ENCODE results near the gene OR5AU1.

The OR5AU1 gene

DNA sequence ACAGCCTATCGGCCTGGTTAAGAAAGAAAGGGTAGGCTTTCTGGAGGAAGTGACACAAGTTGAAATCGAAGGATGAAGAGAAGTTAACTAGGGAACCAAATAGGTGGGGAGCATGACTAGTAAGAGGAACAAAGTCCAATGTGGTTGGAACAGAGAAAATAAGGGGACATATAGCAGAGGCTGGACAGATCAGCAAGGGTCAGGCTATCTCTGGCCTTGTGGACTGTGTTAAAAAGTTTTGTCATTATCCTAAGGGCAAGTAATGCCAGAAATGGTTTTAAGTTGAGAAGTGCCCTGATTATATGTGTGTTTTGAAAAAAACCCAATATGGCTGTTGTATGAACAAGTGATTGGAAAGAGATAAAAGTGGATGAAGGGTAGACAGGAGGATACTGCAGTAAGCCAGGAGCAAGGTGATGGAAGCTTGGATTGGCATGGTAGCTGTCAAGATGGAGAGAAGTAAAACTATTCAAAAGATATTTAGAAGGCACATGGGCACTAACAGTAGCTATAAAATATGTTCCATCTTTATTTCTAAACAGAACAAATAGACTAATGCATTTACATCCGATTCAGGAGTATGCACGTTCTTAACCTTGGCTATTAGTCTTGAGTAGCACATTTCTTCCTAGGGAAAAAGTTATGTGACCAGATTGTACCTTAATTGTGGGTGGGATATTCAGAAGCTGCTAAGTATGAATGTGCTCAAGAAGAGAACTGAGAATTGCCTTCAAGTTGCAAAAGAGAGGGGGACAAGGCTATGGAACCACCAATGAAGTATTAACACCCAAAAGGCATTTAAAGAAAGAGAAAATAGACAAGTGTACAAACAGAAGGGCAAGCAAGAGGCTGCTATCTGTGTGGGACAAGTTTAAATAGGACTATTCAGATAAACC is 46.8 kb upstream of the OR5AU1 start:
- no peak overlapping the region for H3K27ac ChIP-seq (ENCODE audit: poor library complexity, severe bottlenecking)
- no peak overlapping the region for H3K4me3 ChIP-seq (ENCODE audit: severe bottlenecking)
- no peaks in the 10 kb centered on the region for H3K4me1 ChIP-seq (ENCODE audit: insufficient read depth, poor library complexity, severe bottlenecking)
- no peak for DNase-seq (ENCODE audit: low spot score)
- no peaks in the 10 kb centered on the region for H3K9me3 ChIP-seq (ENCODE audit: severe bottlenecking)
- no peaks in the 10 kb centered on the region for H3K27me3 ChIP-seq (ENCODE audit: insufficient read depth, poor library complexity, severe bottlenecking)
- H3K36me3 ChIP-seq (ENCODE audit: low read depth) = peaks cover 28% of the 10 kb centered on the region
- ATAC-seq (ENCODE audit: low read depth) = no peak
- TF ChIP-seq, protein P1, sequence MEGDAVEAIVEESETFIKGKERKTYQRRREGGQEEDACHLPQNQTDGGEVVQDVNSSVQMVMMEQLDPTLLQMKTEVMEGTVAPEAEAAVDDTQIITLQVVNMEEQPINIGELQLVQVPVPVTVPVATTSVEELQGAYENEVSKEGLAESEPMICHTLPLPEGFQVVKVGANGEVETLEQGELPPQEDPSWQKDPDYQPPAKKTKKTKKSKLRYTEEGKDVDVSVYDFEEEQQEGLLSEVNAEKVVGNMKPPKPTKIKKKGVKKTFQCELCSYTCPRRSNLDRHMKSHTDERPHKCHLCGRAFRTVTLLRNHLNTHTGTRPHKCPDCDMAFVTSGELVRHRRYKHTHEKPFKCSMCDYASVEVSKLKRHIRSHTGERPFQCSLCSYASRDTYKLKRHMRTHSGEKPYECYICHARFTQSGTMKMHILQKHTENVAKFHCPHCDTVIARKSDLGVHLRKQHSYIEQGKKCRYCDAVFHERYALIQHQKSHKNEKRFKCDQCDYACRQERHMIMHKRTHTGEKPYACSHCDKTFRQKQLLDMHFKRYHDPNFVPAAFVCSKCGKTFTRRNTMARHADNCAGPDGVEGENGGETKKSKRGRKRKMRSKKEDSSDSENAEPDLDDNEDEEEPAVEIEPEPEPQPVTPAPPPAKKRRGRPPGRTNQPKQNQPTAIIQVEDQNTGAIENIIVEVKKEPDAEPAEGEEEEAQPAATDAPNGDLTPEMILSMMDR (IDR thresholded peaks at IDR 0.05; ENCODE audit: poor library complexity, severe bottlenecking) = no peak

DNA sequence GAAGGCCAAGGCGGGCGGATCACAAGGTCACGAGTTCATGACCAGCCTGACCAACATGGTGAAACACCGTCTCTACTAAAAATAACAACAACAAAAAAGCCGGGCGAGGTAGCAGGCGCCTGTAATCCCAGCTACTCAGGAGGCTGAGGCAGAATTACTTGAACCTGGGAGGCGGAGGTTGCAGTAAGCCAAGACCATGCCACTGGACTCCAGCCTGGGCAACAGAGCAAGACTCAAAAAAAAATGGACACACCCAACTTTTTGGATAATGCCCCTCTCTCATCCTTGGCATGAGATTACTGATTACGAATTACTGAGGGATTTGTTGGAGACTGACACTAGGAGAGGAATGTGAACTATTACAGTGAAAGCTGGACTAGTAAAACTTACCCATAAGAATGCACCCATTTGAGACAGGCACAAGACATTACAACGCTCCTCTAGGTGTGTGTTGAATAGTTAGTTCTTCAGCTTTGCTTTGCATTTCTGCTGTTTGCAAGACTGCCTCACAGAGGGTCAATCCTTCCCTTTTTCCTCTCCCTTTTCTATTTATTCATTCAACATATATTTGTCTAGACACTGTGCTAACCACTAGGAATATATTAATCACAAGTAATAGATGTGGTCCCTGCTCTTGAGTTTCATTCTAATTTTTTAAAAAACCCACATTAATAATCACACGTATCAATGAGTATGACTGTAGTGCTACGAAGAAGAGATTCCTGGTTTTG is 46.0 kb upstream of the OR5AU1 start:
- DNase-seq (ENCODE audit: low spot score) = no peak
- ATAC-seq (ENCODE audit: low read depth) = peak; percentile 5; the same call in 1 of the 3 replicates
- H3K27ac ChIP-seq (ENCODE audit: poor library complexity, severe bottlenecking) = no peak overlapping the region
- no peak overlapping the region for H3K4me3 ChIP-seq (ENCODE audit: severe bottlenecking)
- no peaks in the 10 kb centered on the region for H3K9me3 ChIP-seq (ENCODE audit: severe bottlenecking)
- TF ChIP-seq, protein P1 (IDR thresholded peaks at IDR 0.05; ENCODE audit: poor library complexity, severe bottlenecking) = no peak
- H3K27me3 ChIP-seq (ENCODE audit: insufficient read depth, poor library complexity, severe bottlenecking) = no peaks in the 10 kb centered on the region
- H3K36me3 ChIP-seq (ENCODE audit: low read depth) = peaks cover 20% of the 10 kb centered on the region
- H3K4me1 ChIP-seq (ENCODE audit: insufficient read depth, poor library complexity, severe bottlenecking) = no peaks in the 10 kb centered on the region

DNA sequence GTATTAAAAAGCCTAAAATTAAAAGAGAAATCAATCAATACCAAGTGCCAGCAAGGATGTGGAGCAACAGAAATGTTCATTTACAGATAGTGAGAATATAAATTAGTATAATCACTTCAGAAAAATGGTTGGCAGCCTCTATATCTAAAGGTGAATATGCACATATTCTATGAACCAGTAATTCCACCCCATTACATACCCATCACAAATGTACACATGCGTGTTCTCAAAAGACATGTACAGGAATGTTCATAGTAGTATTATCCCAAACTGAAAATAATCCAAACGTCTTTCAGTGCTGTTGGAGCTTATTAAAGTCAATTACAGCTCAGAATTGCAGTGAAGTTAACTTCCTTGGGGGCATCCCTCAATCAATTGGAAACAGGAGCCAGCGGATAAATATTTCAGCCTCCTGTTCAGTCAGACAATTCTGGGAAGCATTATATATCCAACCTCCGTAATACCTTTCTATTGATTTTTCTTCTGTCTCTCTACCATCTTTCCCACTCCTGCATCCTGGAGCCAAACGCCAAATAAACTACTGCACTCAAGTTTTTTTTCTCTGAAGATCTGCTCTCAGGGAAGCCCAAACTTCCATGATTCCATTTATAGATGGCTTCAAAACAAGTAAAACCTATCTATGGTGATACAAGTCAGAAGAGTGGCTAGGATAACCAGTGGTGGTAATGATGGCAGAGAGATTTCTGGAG is 45.0 kb upstream of the OR5AU1 start:
- 0 out of 3 replicates have a peak, but pooled peaks have one; percentile 1 for ATAC-seq (ENCODE audit: low read depth)
- Histone ChIP-seq H3K27me3 (ENCODE audit: insufficient read depth, poor library complexity, severe bottlenecking) (no peaks in the 10 kb centered on the region), H3K27ac (ENCODE audit: poor library complexity, severe bottlenecking) (no peak overlapping the region), H3K4me1 (ENCODE audit: insufficient read depth, poor library complexity, severe bottlenecking) (no peaks in the 10 kb centered on the region), H3K9me3 (ENCODE audit: severe bottlenecking) (no peaks in the 10 kb centered on the region), H3K4me3 (ENCODE audit: severe bottlenecking) (no peak overlapping the region), H3K36me3 (ENCODE audit: low read depth) (peaks cover 11% of the 10 kb centered on the region; the same call in 1 of the 2 replicates)
- TF ChIP-seq, protein P1 (IDR thresholded peaks at IDR 0.05; ENCODE audit: poor library complexity, severe bottlenecking) = no peak
- DNase-seq (ENCODE audit: low spot score) = no peak

DNA sequence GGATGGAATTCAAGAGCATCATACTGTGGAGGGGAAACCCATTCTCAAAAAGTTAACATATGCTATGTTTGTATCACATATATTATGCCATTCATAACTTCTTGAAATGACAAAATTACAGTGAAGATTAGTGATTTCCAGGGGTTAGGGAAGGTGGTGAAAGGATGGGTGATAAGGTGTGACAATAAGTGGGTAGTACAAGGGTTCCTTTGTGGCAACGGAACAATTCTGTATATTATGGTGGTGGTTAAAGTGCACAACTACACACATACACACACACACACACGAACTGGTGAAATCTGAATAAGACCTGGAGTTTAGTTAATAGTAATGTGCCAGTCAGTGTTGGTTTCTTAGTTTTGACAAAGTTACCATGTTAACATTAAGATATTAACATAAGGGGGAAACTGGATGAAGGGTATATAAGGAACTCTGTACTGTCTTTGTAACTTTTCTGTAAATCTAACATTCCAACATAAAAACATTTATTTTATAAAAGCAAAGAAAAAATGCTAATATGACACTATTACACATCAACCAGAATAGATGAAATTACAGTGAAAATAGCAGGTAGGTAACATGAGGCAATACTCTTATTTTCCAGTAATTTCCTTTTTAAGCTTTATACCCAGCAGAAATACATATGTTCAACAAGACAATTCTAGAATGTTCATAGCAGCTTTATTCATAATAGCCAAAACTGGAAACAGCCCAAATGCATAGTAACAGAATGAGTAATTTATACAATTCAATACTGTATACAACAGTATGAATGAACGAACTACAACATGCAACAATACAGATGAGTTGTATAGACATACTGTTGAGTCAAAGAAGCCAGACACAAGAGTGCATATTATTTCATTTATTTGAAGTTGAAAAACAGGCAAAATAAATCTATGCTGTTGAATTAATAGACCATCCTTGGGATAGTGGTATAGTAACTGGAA is 44.0 kb upstream of the OR5AU1 start:
- DNase-seq (ENCODE audit: low spot score) = no peak
- H3K36me3 ChIP-seq (ENCODE audit: low read depth) = peaks cover 1% of the 10 kb centered on the region; the same call in 1 of the 2 replicates
- peak; percentile 28 for ATAC-seq (ENCODE audit: low read depth)
- no peaks in the 10 kb centered on the region for H3K9me3 ChIP-seq (ENCODE audit: severe bottlenecking)
- no peak overlapping the region for H3K4me3 ChIP-seq (ENCODE audit: severe bottlenecking)
- H3K27me3 ChIP-seq (ENCODE audit: insufficient read depth, poor library complexity, severe bottlenecking) = no peaks in the 10 kb centered on the region
- H3K27ac ChIP-seq (ENCODE audit: poor library complexity, severe bottlenecking) = no peak overlapping the region
- TF ChIP-seq, protein P1 (IDR thresholded peaks at IDR 0.05; ENCODE audit: poor library complexity, severe bottlenecking) = no peak
- H3K4me1 ChIP-seq (ENCODE audit: insufficient read depth, poor library complexity, severe bottlenecking) = no peaks in the 10 kb centered on the region

Measured in RWPE2 (cell line).